GM18502 (cell line): ENCODE results near the gene ZSCAN4.

ENCODE experiments used
- ATAC-seq: cut with Tn5 transposase; IDR thresholded peaks from one replicate; pipeline ENCODE4 v1.9.1; 2021; ENCODE audit warnings: mild to moderate bottlenecking; ENCODE audit not compliant: unreplicated experiment, poor library complexity

ZSCAN4 gene, protein sequence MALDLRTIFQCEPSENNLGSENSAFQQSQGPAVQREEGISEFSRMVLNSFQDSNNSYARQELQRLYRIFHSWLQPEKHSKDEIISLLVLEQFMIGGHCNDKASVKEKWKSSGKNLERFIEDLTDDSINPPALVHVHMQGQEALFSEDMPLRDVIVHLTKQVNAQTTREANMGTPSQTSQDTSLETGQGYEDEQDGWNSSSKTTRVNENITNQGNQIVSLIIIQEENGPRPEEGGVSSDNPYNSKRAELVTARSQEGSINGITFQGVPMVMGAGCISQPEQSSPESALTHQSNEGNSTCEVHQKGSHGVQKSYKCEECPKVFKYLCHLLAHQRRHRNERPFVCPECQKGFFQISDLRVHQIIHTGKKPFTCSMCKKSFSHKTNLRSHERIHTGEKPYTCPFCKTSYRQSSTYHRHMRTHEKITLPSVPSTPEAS

DNA sequence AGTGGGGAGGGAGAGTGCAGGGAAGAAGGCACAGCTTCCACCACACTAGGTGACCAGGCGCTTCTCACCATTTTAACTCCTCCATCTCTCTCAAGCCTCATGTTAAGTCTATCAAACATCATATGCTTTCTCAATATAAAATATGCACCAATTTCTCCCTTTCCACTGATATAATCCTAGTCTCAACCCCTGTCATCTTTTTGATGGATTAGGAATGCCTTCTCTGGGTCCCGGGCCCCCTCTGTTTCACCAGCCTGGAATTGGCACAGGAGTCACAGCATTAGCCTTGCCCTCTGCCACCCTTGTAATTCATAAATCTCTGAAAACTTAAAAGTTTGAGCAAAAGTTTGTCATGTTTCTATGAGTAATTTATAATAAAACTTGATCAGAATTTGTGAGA lies at the start of gene ZSCAN4:
ZSCAN4 (plus strand) TSS at position 301 of the 400 bp plus-strand sequence. CDS start 7,211 bp downstream, outside the sequence.
- ATAC-seq = no peak

DNA sequence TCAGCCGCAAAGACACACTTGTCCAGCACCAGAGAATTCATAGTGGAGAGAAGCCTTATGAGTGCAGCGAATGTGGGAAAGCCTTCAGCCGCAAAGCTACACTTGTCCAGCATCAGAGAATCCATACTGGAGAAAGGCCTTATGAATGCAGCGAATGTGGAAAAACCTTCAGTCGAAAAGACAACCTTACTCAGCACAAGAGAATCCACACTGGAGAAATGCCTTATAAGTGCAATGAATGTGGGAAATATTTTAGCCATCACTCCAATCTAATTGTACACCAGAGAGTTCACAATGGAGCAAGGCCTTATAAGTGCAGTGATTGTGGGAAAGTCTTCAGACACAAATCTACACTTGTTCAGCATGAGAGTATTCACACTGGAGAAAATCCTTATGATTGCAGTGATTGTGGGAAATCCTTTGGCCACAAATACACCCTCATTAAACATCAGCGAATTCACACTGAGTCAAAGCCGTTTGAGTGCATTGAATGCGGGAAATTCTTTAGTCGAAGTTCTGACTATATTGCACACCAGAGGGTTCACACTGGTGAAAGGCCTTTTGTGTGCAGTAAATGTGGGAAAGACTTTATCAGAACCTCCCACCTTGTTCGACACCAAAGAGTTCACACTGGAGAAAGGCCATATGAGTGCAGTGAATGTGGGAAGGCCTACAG lies 47.9 kb upstream of the ZSCAN4 start:
- ATAC-seq = no peak

DNA sequence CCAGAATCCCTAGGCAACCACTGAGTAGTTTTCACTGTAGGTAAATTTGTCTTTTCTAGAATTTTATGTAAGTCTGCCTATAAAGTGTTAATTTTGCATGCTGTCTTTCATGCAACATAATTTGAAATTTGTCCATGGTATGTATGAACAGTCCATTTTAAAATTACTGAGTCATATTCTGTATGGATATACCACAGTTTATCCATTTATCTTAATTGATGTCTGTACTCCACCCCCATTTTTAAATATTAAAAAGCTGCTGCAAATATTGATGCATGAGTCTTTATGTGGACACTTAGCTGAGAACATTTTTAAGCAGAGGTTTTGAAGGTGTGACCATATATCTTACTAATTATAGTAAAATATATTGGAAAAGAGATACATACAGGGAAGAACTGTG lies 45.6 kb upstream of the ZSCAN4 start:
- no peak for ATAC-seq

DNA sequence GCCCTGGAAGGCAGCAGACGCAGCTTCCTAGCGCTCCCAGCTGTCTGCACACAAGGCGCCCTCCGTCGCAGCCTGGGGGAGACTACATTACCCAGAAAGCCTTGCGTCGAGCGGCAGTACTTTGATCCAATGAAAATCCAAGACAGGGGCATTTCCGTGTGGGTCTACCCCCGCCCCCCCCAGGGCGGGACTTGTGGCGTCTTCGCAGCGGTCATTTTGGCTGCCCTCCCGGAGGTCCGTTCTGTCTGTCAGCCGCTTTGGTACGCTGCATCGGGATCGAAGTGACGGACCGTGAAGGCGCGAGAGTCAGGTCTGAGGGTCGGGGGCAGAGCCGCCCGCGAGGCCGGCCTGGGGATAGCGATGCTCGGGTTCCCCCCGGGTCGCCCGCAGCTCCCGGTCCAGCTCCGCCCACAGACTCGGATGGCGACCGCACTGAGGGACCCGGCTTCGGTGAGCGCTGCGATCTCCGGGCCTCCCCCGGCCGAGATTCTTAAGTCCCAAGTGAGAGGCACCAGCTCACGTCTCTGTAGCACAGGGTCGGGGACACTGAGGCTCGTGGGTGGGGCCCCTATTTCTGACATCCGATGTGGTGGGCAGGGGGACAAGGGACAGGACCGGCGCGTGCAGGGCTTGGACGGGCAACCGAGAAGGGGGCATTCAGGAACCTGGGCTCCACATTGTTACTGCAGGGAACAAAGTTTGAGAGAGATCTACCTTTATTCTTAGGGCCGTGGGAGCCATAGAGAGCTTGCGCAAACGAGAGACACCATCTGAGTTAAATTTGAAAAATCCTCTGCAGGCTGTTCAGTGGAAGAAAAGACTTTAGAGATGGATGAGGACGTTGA lies 35.5 kb upstream of the ZSCAN4 start, which contains the start of gene ZNF211:
ZNF211 (plus strand) TSS at position 182 of the 845 bp plus-strand sequence; CDS start at position 361, 179 bp downstream.
- peak; percentile 96 for ATAC-seq

DNA sequence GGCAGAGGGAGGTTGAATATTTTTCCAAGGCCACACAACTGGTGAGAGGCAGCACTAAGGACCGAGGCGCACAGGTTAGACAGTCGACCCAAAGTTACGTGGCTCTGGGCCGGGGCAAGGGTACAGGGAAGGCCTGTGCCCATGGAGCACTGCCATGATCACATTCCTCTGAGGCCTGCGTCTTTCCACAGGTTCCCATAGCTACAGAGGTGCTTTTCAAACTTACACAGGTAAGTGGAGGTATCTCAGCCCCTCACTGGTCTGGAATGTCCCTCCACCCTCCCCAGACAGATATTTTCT lies 35.0 kb upstream of the ZSCAN4 start:
- ATAC-seq = no peak

DNA sequence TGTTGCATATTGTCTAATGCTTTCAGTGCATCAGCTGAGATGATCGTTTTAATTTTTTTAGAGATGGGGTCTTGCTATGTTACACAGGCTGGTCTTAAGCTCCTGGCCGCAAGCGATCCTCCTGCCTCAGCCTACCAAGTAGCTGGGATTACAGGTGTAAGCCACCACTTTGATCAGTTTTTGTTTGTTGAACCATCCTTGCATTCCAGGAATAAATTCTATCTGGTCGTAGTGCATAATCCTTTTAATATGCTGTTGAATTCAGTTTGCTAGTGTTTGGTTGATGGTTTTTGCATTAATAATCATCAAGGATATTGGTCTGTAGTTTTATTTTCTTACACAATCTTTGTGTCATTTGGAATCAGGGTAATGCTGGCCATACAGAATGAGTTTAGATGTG lies 31.4 kb upstream of the ZSCAN4 start:
- no peak for ATAC-seq

DNA sequence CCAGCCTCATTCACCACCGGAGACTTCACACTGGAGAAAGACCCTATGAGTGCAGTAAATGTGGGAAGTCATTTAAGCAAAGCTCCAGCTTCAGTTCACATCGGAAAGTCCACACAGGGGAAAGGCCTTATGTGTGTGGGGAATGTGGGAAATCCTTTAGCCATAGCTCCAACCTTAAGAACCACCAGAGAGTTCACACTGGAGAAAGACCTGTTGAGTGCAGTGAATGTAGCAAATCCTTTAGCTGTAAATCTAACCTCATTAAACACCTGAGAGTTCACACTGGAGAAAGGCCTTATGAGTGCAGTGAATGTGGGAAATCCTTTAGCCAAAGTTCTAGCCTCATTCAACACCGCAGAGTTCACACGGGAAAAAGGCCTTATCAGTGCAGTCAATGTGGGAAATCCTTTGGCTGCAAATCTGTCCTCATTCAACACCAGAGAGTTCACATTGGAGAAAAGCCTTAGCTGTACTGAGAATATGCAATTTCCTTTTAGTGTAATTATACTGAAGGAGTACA lies 27.0 kb upstream of the ZSCAN4 start:
- no peak for ATAC-seq

DNA sequence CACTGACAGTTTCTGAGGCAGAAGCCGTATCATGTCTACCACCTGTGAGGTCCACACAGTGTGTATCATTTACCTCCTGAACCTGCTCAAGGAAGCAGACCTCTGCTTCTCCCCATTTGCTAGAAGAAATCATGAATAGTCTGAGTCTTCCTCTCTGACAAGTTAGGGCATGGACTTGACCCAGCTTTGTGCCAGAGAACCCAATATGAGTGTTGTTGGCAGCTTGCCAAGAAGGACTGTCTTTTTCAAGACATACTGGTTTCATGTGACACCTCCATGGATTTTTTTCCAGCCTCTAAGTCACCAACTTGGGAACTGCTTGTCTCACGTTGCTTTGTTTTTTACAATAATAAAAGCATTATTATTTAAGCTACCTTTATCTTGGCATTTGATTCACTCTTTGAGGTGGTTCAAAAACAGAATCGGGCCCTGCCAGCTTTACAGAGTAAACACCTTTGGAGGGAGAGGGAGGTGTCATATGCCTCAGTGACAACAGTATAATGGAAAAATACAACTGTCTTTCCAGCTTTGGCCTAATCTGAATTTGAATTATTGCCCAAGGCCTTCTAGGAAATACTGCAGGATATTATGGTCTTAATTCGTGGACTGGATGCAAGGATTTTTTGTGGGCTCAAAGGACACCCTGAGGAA lies 26.2 kb upstream of the ZSCAN4 start:
- ATAC-seq = no peak

DNA sequence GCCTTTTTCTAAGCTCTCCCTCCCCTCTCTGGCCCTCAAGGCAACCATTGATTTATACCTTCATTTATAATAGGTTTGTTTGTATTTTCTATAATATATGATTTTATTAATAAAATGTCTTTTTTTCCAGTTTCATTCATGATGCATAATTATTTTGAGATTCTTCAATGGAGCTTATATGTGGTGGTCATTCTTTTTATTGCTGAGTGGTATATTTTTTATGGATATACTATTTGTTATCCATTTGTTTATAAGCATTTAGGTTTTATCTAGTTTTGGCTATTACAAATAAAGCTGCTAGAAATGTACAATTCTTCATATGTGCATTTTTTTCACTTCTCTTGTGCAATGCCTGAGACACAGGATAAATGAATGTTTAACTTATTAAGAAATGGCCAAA lies 25.0 kb upstream of the ZSCAN4 start:
- no peak for ATAC-seq

DNA sequence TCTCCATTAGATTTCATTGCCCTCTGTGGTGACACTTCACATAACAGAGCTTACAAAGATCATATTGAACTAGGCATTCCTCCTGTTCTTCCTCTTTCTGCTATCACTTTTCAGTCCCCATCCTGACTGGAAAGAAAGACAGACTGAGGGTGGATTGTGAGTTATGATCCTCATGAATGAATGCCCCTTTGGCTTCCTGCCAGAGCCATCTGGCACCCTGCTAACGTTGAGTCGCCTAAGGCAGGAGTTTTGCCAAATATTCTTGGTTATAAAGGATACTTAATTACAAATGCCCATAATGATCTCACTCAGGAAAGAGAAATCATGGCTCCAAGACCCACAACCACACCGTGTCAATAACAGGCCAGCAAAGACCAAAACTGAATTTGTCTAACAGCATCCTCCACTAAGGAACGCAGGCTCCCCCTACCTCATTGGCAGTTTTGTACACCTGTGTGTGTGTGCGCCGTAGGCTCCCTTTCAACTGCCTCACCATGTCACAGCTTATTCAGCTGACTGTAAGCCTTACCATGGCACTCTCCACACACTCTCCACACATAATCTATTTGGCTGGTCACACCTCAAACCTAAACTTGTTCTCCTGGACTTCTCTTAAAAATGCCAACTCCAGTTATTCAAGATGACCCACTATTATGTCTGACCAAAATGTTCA lies 20.3 kb upstream of the ZSCAN4 start:
- no peak for ATAC-seq

DNA sequence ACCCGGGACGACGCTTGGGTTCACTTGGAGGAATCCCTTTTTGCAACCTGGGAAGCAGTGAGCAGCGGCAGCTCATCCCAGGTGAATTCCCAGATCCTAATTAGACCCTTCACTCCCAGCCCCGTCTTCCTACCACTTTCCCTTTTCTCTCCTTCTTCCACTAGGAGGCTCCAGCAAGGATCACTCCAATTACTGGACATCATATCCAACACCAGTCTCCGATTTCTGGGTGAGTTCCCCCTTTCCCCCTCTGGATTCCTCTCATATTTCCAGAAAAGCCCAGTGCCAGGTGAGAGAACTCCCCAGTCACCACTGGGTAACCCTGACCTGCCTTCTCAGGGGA lies 17.1 kb upstream of the ZSCAN4 start:
- no peak for ATAC-seq

DNA sequence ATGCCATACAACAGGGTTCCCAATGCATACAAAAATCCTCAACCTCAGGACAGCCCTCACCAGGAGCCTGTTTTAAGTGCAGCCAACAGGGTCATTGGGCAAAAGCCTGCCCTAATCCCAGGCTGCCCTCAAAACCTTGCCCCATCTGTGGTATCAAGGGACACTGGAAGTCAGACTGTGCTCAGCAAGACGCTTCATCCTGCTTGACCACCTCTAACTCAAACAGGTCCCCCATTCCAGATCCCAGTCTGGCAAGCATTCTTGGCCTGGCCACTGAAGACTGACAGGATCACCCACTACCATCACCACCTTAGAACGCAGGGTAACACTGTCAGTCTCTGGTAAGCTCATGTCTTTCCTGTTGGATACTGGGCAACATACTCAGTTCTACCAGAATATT lies 15.0 kb upstream of the ZSCAN4 start:
- no peak for ATAC-seq

DNA sequence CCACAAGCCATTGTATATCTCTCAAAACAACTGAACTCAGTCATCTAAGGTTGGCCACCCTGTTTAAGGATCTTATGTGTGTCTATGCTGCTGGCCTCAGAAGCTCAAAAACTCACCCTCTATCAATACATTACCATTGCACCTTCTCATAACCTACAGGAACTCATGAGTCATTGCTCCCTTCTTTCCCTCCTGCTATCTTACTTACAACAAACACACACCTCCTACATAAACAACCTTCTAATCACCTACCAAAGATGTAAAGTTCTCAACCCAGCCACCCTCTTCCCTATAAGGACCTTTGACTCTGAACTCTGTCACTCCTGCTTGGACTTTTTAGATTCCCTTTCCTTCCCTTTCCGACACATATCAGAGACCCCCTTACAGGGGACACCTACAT lies 13.3 kb upstream of the ZSCAN4 start:
- no peak for ATAC-seq

DNA sequence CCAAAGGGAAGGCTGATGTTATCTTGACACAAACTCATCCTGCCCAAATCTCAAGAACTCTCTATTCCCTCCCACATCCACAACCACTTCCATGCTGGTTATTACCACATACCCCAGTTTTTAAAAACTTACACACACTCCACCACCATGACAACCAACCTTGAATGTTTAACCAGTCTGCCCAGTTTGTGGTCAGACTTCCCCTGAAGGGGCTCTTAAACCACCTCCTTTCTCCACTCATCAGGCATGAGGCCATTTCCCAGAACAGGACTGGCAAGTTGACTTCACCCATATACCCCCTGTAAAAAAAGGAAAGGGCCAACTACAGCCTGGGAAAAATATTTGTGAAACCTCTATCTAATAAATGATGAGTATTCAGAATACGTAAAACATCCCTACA lies 12.4 kb upstream of the ZSCAN4 start:
- ATAC-seq = no peak

DNA sequence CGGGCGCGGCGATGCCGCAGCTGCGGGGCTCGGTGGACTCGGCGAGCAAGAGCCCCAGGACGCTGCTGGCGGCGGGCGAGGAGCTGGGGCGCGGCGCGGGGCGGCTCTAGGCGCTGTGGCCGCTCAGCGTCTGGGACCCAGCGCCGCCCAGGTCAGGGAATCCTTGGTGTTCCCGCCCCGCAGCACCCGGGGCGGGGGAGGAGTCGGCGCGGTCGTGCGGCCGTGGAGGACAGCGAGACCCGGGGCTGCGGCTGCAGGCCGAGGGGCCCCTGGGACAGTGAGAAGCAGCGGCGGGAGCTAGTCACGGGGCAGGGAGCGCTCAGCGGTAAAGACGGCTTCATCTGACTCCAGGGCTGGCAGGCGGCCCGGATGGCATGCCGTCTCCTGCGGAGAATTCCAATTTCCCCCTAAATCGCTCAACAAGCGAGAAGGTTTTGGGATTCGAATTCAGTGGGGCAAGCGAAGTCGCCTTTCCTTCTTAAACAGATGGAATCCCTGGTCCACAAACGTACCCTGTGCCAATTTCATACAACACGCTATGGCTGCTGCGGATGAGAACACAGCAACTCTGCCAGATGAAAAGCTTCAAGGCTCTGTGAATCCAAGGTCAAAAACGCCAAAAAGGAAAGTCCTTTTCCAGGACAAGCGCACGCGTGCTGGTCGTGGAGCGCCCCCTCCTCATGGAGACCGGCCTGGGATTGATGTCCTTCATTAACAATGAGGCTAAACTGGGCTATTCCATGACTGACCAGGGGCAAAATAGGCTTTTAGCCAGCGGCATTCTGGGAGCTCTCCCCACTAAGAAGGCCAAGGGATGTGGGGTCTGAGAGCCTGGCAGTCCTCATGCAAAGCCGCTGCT lies 4.2 kb upstream of the ZSCAN4 start:
- no peak for ATAC-seq

DNA sequence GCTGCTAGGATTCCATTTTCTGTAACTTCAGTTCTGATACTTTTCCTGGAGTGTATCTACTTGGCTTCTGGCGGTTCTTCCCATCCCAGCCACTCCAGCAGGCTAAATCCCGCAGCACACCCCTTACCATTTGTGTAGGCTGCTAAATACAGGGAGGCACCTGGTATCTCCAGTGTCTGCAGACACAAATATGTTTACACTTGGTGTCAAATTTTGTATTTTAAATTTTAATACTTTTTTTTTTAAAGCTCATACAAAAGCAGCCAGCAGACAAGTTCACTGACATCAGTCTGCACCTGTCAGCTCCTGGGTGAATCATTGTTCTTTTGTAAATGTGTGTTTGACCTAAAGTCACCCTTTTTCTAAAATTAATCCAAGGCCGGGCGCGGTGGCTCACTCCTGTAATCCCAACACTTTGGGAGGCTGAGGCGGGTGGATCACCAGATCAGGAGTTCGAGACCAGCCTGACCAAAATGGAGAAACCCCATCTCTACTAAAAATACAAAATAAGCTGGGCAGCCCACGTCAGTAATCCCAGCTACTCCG lies 3.4 kb upstream of the ZSCAN4 start:
- ATAC-seq = no peak

DNA sequence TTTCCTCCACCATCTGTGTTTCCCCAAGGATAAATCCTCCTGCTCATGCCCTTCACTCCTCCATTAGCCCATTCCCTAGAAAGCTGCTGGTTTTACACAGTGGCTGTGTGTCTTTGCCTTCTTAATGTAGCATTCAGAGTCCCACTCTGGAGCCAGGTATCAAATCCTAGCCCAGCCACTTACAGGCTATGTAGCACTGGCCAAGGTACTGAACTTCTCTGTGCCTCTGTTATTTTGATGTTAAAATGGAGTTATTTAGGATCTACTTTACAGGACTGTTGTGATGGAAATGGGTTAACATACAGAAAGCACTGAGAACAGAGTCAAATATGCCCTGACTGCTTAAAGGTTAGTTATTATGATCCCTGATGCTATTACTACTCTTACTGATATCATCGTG lies 1.5 kb upstream of the ZSCAN4 start:
- ATAC-seq = no peak

DNA sequence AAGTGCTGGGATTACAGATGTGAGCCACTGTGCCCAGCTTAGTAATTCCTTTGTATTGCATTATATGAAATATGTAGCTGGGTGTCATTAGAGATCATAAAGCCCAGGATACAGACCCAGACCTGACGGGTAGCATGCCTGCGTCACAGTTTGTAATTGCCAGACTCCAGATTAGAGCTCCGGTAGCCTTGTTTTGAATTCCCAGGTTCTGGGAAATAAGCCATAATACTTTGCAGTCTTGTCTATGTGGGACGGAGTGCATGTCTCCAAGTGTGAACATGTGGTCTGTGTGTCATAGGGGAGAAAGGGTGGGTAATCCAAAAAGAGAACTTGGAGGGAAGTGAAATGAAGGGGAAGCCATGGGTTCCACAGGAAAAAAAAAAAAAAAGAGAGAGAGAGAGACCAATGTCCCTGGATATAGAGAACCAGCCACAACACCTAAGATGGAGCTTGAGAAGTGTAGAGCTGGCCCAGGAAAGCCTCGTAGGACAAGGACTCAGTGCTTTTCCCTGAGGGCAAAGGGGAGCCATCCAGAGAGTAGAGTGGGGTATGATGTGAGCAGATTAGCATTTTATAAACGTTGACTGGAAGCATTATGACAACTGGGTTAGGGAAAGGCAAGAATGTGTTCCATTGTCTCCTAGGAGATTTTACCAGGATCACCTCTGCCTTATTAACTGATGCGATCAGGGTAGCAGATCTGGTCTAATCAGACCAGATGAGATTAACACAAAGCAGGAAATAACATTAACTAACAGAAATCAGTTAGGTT lies 2.6 kb downstream of the ZSCAN4 start:
- no peak for ATAC-seq
